ENCODE measurements around the gene RTKN2. TPM values are rescaled to one million over a fixed set of nuclear protein-coding genes. Genes with fewer than 3 reads are reported as not detected.

The RTKN2 gene
- total RNA-seq, 1 experiment from 2014 or later: 21.3 TPM

DNA sequence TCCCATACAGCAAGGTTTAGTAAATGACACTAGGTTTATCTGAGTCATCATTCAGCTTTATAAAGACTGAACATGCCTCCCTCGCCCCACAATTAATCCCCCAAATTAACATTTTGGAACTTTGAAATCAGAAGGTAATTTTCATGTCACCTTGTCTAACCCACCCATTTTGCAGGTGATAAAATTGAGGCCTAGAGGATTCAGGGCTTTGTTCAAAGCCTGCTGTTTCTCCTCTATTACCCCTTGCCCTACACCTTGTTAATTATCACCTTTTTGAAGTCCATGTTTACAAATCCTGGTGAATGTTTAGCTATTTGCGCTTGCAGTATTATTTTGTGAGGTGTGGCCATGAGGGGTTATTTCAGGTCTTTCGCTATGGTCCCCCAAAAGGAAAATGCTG lies 120.5 kb downstream of the RTKN2 start:
- ATAC-seq (no peak), DNase-seq (ENCODE audit: low read depth, low spot score) (no peak)
- no peaks in the 10 kb centered on the region for H3K36me3 ChIP-seq (ENCODE audit: control insufficient read depth, insufficient read depth, low read length)
- in situ Hi-C loops (cut with HindIII; ENCODE audit: low pct_unique_long_range_greater_than_20kb, low sequenced_read_pairs) (no loop called here), intact Hi-C loops (cut with micrococcal nuclease; ENCODE audit: unreplicated experiment) (no loop called here)
- H3K4me1 ChIP-seq (ENCODE audit: control insufficient read depth, insufficient read depth, low read length): no peaks in the 10 kb centered on the region
- ChIA-PET CTCF (no interaction called here), POLR2A (no interaction called here)
- H3K9me3 ChIP-seq (ENCODE audit: control insufficient read depth, insufficient read depth, low read depth, low read length): no peaks in the 10 kb centered on the region
- no peak for TF ChIP-seq SIN3A (IDR thresholded peaks at IDR 0.05; ENCODE audit: borderline replicate concordance, insufficient read depth, low read depth, low read length)
- TF ChIP-seq TCF7L2 (IDR thresholded peaks at IDR 0.05; ENCODE audit: low read depth, low read length): no peak
- TF ChIP-seq POLR2AphosphoS5 (IDR thresholded peaks at IDR 0.05; ENCODE audit: low read depth, low read length): no peak
- TF ChIP-seq, protein P1, sequence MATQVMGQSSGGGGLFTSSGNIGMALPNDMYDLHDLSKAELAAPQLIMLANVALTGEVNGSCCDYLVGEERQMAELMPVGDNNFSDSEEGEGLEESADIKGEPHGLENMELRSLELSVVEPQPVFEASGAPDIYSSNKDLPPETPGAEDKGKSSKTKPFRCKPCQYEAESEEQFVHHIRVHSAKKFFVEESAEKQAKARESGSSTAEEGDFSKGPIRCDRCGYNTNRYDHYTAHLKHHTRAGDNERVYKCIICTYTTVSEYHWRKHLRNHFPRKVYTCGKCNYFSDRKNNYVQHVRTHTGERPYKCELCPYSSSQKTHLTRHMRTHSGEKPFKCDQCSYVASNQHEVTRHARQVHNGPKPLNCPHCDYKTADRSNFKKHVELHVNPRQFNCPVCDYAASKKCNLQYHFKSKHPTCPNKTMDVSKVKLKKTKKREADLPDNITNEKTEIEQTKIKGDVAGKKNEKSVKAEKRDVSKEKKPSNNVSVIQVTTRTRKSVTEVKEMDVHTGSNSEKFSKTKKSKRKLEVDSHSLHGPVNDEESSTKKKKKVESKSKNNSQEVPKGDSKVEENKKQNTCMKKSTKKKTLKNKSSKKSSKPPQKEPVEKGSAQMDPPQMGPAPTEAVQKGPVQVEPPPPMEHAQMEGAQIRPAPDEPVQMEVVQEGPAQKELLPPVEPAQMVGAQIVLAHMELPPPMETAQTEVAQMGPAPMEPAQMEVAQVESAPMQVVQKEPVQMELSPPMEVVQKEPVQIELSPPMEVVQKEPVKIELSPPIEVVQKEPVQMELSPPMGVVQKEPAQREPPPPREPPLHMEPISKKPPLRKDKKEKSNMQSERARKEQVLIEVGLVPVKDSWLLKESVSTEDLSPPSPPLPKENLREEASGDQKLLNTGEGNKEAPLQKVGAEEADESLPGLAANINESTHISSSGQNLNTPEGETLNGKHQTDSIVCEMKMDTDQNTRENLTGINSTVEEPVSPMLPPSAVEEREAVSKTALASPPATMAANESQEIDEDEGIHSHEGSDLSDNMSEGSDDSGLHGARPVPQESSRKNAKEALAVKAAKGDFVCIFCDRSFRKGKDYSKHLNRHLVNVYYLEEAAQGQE (IDR thresholded peaks at IDR 0.05; ENCODE audit: insufficient read depth in 1 of 2, low read depth in 2 of 2, low read length in 1 of 2): no peak
- no peak for TF ChIP-seq CTCF (IDR thresholded peaks at IDR 0.05)
- H3K27me3 ChIP-seq (ENCODE audit: control insufficient read depth, insufficient read depth, low read length): no peaks in the 10 kb centered on the region
- no TSS peak for BruUV-seq (replicated peaks)
- no peak overlapping the region; the same call in 1 of the 2 replicates for H3K27ac ChIP-seq (ENCODE audit: low read length)
- H3K4me3 ChIP-seq (ENCODE audit: low read depth in 2 of 2, low read length in 2 of 2): no peak overlapping the region

- no peaks in the 10 kb centered on the region for H3K4me1 ChIP-seq (ENCODE audit: control insufficient read depth, insufficient read depth, low read length)
- POLR2A ChIA-PET: no interaction called here
- CTCF ChIA-PET: interaction anchor here (0.6 kb wide), 1 partner anchor 411 kb away, joined by 3 read pairs; no protein-coding TSS in a partner anchor
- no peaks in the 10 kb centered on the region for H3K36me3 ChIP-seq (ENCODE audit: control insufficient read depth, insufficient read depth, low read length)
- intact Hi-C loops (cut with micrococcal nuclease; ENCODE audit: unreplicated experiment) (no loop called here), in situ Hi-C loops (cut with HindIII; ENCODE audit: low pct_unique_long_range_greater_than_20kb, low sequenced_read_pairs) (no loop called here)
- TF ChIP-seq TCF7L2 (IDR thresholded peaks at IDR 0.05; ENCODE audit: low read depth, low read length) (no peak), SIN3A (IDR thresholded peaks at IDR 0.05; ENCODE audit: borderline replicate concordance, insufficient read depth, low read depth, low read length) (no peak), CTCF (IDR thresholded peaks at IDR 0.05) (no peak; the same call in 1 of the 2 replicates), POLR2AphosphoS5 (IDR thresholded peaks at IDR 0.05; ENCODE audit: low read depth, low read length) (no peak)
- TF ChIP-seq, protein P1 (IDR thresholded peaks at IDR 0.05; ENCODE audit: insufficient read depth in 1 of 2, low read depth in 2 of 2, low read length in 1 of 2): no peak
- H3K9me3 ChIP-seq (ENCODE audit: control insufficient read depth, insufficient read depth, low read depth, low read length): no peaks in the 10 kb centered on the region
- DNase-seq (ENCODE audit: low read depth, low spot score) (no peak), ATAC-seq (no peak)
- no TSS peak for BruUV-seq (replicated peaks)
- H3K4me3 ChIP-seq (ENCODE audit: low read depth in 2 of 2, low read length in 2 of 2): no peak overlapping the region
- no peaks in the 10 kb centered on the region for H3K27me3 ChIP-seq (ENCODE audit: control insufficient read depth, insufficient read depth, low read length)
- peak overlapping the region; percentile 12; the same call in 1 of the 2 replicates for H3K27ac ChIP-seq (ENCODE audit: low read length)
These were observed 121.2 kb downstream of the RTKN2 start for GRCh38 chr10:62147425-62147824.

All from Panc1 (cell line).